Neural cell (in vitro differentiated cells): ENCODE results near the gene FAM241A. TPM values are rescaled to one million over a fixed set of nuclear protein-coding genes. Genes with fewer than 3 reads are reported as not detected.

Source experiments
- H2AFZ ChIP-seq: fragments of 200-600, 300-800 bp; sonication (generic), shearing (Covaris generic); 2 replicates; pipeline ENCODE4 v1.6.0; 2014; ENCODE audit warnings: low read depth, mild to moderate bottlenecking, antibody characterized with exemption, low read length, moderate library complexity
- H3F3A ChIP-seq: fragments of 200-600 bp; shearing (Covaris generic); 2 replicates; pipeline ENCODE4 v1.6.1; 2016; ENCODE audit warnings: mild to moderate bottlenecking, moderate library complexity, mixed read lengths, antibody characterized with exemption, low read length; ENCODE audit not compliant: insufficient read depth, poor library complexity, severe bottlenecking
- H3K27ac ChIP-seq: fragments of 200-600, 300-800 bp; sonication (generic), shearing (Covaris generic); 2 replicates; pipeline ENCODE4 v1.5.1; 2014; ENCODE audit warnings: mild to moderate bottlenecking, low read length, moderate library complexity
- H3K27me3 ChIP-seq: fragments of 300-800, 200-600 bp; sonication (generic), shearing (Covaris generic); 2 replicates; pipeline ENCODE4 v1.6.0; 2014; ENCODE audit warnings: mild to moderate bottlenecking, low read depth, low read length, moderate library complexity; ENCODE audit not compliant: insufficient read depth
- H3K36me3 ChIP-seq: fragments of 300-800, 200-600 bp; sonication (generic), shearing (Covaris generic); 2 replicates; pipeline ENCODE4 v1.5.1; 2014; ENCODE audit warnings: mild to moderate bottlenecking, antibody characterized with exemption, low read length, moderate library complexity; ENCODE audit not compliant: insufficient read depth
- H3K4me2 ChIP-seq: fragments of 300-800, 200-600 bp; sonication (generic), shearing (Covaris generic); 2 replicates; pipeline ENCODE4 v1.6.0; 2014; ENCODE audit warnings: mild to moderate bottlenecking, low read length
- H3K4me3 ChIP-seq: fragments of 300-800, 200-600 bp; sonication (generic), shearing (Covaris generic); 2 replicates; pipeline ENCODE4 v1.5.1; 2014; ENCODE audit warnings: mild to moderate bottlenecking, low read length, moderate library complexity
- H3K79me2 ChIP-seq: fragments of 200-600 bp; shearing (Covaris generic); replicated peaks from 2 replicates; pipeline ENCODE4 v1.6.0; 2014; ENCODE audit warnings: mild to moderate bottlenecking, low read length, moderate library complexity; ENCODE audit not compliant: insufficient read depth
- H3K9ac ChIP-seq: fragments of 300-800, 200-600 bp; sonication (generic), shearing (Covaris generic); 2 replicates; pipeline ENCODE4 v1.6.1; 2016; ENCODE audit warnings: mild to moderate bottlenecking, low read length, mixed read lengths
- H3K9me2 ChIP-seq: fragments of 200-600 bp; shearing (Covaris generic); 2 replicates; pipeline ENCODE4 v1.6.1; 2016; ENCODE audit warnings: mild to moderate bottlenecking, low read length, mixed read lengths; ENCODE audit not compliant: insufficient read depth
- H3K9me3 ChIP-seq: fragments of 200-600, 300-800 bp; sonication (generic), shearing (Covaris generic); 2 replicates; pipeline ENCODE4 v1.6.1; 2016; ENCODE audit warnings: mild to moderate bottlenecking, mixed run types, low read length, moderate library complexity, mixed read lengths
- H4K20me1 ChIP-seq: fragments of 200-600 bp; shearing (Covaris generic); 2 replicates; pipeline ENCODE4 v1.6.1; 2016; ENCODE audit warnings: mild to moderate bottlenecking, mixed run types; ENCODE audit not compliant: insufficient read depth
- CTCF ChIP-seq: fragments of 450-650 bp; IDR thresholded peaks from 2 replicates; pipeline ENCODE4 v1.5.1; 2014; ENCODE audit warnings: antibody characterized with exemption, mild to moderate bottlenecking, moderate library complexity; ENCODE audit not compliant: poor library complexity, severe bottlenecking
- EP300 ChIP-seq: fragments of 450-650 bp; conservative IDR thresholded peaks from 2 replicates; pipeline ENCODE4 v1.6.1; 2014; ENCODE audit warnings: antibody characterized with exemption, mild to moderate bottlenecking, moderate library complexity; ENCODE audit not compliant: poor library complexity, severe bottlenecking
- EZH2 ChIP-seq: fragments of 200-600, 300-800 bp; shearing (Covaris generic), sonication (generic); IDR thresholded peaks from 2 replicates; pipeline ENCODE4 v1.6.1; 2014; ENCODE audit warnings: antibody characterized with exemption, low read length, borderline replicate concordance, mild to moderate bottlenecking; ENCODE audit not compliant: insufficient read depth, poor library complexity, severe bottlenecking
- MXI1 ChIP-seq: fragments of 450-650 bp; conservative IDR thresholded peaks from 2 replicates; pipeline ENCODE4 v1.6.1; 2014; ENCODE audit warnings: antibody characterized with exemption, mild to moderate bottlenecking; ENCODE audit not compliant: poor library complexity, severe bottlenecking
- POLR2AphosphoS5 ChIP-seq: IDR thresholded peaks from 2 replicates; pipeline ENCODE4 v1.6.1; 2012
- RAD21 ChIP-seq: fragments of 450-650 bp; conservative IDR thresholded peaks from 2 replicates; pipeline ENCODE4 v1.6.1; 2014; ENCODE audit warnings: antibody characterized with exemption, mild to moderate bottlenecking, moderate library complexity
- SMC3 ChIP-seq: fragments of 450-650 bp; conservative IDR thresholded peaks from 2 replicates; pipeline ENCODE4 v1.6.1; 2014; ENCODE audit warnings: antibody characterized with exemption, mild to moderate bottlenecking, moderate library complexity; ENCODE audit not compliant: poor library complexity
- TAF1 ChIP-seq: IDR thresholded peaks from 2 replicates; pipeline ENCODE4 v1.6.1; 2012; ENCODE audit warnings: low read depth
- polyA plus RNA-seq: library from polyadenylated mRNA; depleted of rRNA; stranded (reverse); fragments of >200 nt; gene quantifications from 2 replicates; pipeline ENCODE4 v1.2.3, GENCODE V29; 2014
- TF ChIP-seq, protein P1 (sequence below): IDR thresholded peaks from 2 replicates; pipeline ENCODE4 v1.6.1; 2012; ENCODE audit warnings: borderline replicate concordance

Gene FAM241A
- polyA plus RNA-seq, 1 donor from 2014 or later, result 0.59 TPM

GRCh38 chr4:112119353-112119783 is 25.9 kb upstream of the FAM241A start:
- Histone ChIP-seq H3K9ac (no peak overlapping the region), H3K4me2 (no peak overlapping the region), H3K27me3 (no peaks in the 10 kb centered on the region), H3F3A (no peaks in the 10 kb centered on the region), H3K4me3 (no peak overlapping the region), H3K9me2 (no peaks in the 10 kb centered on the region), H2AFZ (no peak overlapping the region), H4K20me1 (no peaks in the 10 kb centered on the region), H3K79me2 (no peaks in the 10 kb centered on the region), H3K27ac (no peak overlapping the region), H3K9me3 (no peaks in the 10 kb centered on the region), H3K36me3 (no peaks in the 10 kb centered on the region)
- TF ChIP-seq RAD21, result no peak

- Histone ChIP-seq H3K79me2 (no peaks in the 10 kb centered on the region), H3K27ac (no peak overlapping the region), H3K36me3 (no peaks in the 10 kb centered on the region), H3F3A (no peaks in the 10 kb centered on the region), H3K9me3 (no peaks in the 10 kb centered on the region), H2AFZ (no peak overlapping the region), H3K27me3 (no peaks in the 10 kb centered on the region), H4K20me1 (no peaks in the 10 kb centered on the region), H3K4me2 (no peak overlapping the region), H3K9me2 (no peaks in the 10 kb centered on the region), H3K4me3 (no peak overlapping the region), H3K9ac (no peak overlapping the region)
- TF ChIP-seq RAD21 (no peak), POLR2AphosphoS5 (no peak), TAF1 (no peak), SMC3 (no peak), EZH2 (no peak), CTCF (no peak), EP300 (no peak), MXI1 (no peak)
- TF ChIP-seq, protein P1, sequence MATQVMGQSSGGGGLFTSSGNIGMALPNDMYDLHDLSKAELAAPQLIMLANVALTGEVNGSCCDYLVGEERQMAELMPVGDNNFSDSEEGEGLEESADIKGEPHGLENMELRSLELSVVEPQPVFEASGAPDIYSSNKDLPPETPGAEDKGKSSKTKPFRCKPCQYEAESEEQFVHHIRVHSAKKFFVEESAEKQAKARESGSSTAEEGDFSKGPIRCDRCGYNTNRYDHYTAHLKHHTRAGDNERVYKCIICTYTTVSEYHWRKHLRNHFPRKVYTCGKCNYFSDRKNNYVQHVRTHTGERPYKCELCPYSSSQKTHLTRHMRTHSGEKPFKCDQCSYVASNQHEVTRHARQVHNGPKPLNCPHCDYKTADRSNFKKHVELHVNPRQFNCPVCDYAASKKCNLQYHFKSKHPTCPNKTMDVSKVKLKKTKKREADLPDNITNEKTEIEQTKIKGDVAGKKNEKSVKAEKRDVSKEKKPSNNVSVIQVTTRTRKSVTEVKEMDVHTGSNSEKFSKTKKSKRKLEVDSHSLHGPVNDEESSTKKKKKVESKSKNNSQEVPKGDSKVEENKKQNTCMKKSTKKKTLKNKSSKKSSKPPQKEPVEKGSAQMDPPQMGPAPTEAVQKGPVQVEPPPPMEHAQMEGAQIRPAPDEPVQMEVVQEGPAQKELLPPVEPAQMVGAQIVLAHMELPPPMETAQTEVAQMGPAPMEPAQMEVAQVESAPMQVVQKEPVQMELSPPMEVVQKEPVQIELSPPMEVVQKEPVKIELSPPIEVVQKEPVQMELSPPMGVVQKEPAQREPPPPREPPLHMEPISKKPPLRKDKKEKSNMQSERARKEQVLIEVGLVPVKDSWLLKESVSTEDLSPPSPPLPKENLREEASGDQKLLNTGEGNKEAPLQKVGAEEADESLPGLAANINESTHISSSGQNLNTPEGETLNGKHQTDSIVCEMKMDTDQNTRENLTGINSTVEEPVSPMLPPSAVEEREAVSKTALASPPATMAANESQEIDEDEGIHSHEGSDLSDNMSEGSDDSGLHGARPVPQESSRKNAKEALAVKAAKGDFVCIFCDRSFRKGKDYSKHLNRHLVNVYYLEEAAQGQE, result no peak
Measured at GRCh38 chr4:112120021-112120420, 25.2 kb upstream of the FAM241A start.

DNA sequence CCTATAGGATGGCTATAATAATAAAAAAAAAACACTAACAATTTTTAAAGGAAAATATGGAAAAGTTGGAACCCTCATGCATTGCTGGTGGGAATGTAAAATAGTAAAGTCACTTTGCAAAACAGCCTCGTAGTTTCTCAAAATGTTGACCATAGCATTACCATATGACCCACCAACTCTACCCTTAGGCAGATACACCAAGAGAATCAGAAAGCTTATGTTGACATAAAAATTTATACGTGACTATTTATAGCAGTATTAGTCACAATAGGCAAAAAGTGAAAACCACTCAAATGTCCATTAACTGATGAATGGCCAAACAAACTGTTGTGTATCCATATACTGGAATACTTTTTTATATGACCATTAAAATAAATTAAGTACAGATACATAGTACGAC is 19.8 kb upstream of the FAM241A start:
- H2AFZ ChIP-seq, result no peak overlapping the region
- TF ChIP-seq POLR2AphosphoS5, result no peak
- no peak for TF ChIP-seq RAD21
- no peak for TF ChIP-seq MXI1
- TF ChIP-seq TAF1, result no peak
- no peak for TF ChIP-seq SMC3
- TF ChIP-seq, protein P1, result no peak
- TF ChIP-seq EZH2, result no peak
- TF ChIP-seq EP300, result no peak
- TF ChIP-seq CTCF, result no peak
- H3K27me3 ChIP-seq, result no peaks in the 10 kb centered on the region
- H3K27ac ChIP-seq, result no peak overlapping the region
- H3K4me2 ChIP-seq, result no peak overlapping the region
- no peaks in the 10 kb centered on the region for H3F3A ChIP-seq
- H3K79me2 ChIP-seq, result no peaks in the 10 kb centered on the region
- H3K9me3 ChIP-seq, result no peaks in the 10 kb centered on the region
- no peak overlapping the region for H3K4me3 ChIP-seq
- no peaks in the 10 kb centered on the region for H3K9me2 ChIP-seq
- H4K20me1 ChIP-seq, result no peaks in the 10 kb centered on the region
- H3K9ac ChIP-seq, result no peak overlapping the region
- H3K36me3 ChIP-seq, result no peaks in the 10 kb centered on the region
